SK-N-SH (cell line): Measurements from ENCODE around the gene PPM1F. TPM values are rescaled to one million over a fixed set of nuclear protein-coding genes. Genes with fewer than 3 reads are reported as not detected.
"Not testable (repeated sequence)": the region's sequence is repeated elsewhere in the genome, so short reads cannot be mapped to it uniquely, and the experiment has no call there.

Source experiments
- CTCF ChIA-PET: fragments of 300-600, 350-600 bp; formaldehyde crosslinking; extraction: SDS; loops from one replicate; lab custom pipeline; 2021; lab: Yijun Ruan, JAX
- POLR2A ChIA-PET: fragments of 350-600 bp; sonication (Branson Sonifier 250); formaldehyde crosslinking; extraction: SDS; loops from one replicate; lab custom pipeline; 2020; ENCODE audit warnings: antibody characterized with exemption, inconsistent platforms; lab: Yijun Ruan, JAX
- DNase-seq: peaks from one replicate; pipeline ENCODE4 v3.0.0; 2012
- H2AFZ ChIP-seq: fragments of 200-600 bp; sonication (generic); 2 replicates; pipeline ENCODE4 v1.8.1; 2016; ENCODE audit warnings: antibody characterized with exemption, mild to moderate bottlenecking, low read depth
- H3F3A ChIP-seq: fragments of 200-600 bp; sonication (generic); replicated peaks from 2 replicates; pipeline ENCODE3; 2016; ENCODE audit warnings: antibody characterized with exemption, mild to moderate bottlenecking; ENCODE audit not compliant: insufficient read depth
- H3K27ac ChIP-seq, 2 experiments: fragments of 200-500 bp in 1 of 2; fragments of 200-600 bp in 1 of 2; sonication (Bioruptor generic) in 1 of 2; sonication (generic), shearing (Covaris generic) in 1 of 2; 2 replicates each; pipeline versions ENCODE4 v1.5.1 to v1.6.1; 2014 to 2016; ENCODE audit warnings: low read depth in 2 of 2, inconsistent platforms in 1 of 2, low read length in 1 of 2, mild to moderate bottlenecking in 1 of 2, mixed read lengths in 1 of 2
- H3K27me3 ChIP-seq: fragments of 200-600 bp; sonication (generic), shearing (Covaris generic); 2 replicates; pipeline ENCODE4 v1.6.1; 2016; ENCODE audit warnings: mixed run types; ENCODE audit not compliant: insufficient read depth
- H3K36me3 ChIP-seq, 2 experiments: fragments of 200-500 bp in 1 of 2; fragments of 200-600 bp in 1 of 2; sonication (Bioruptor generic) in 1 of 2; sonication (generic) in 1 of 2; replicated peaks in 1 of 2; 2 replicates each; pipeline versions ENCODE3 to v1.5.1; 2014 to 2016; ENCODE audit warnings: low read length in 1 of 2, mild to moderate bottlenecking in 1 of 2; ENCODE audit not compliant: insufficient read depth in 2 of 2, control insufficient read depth in 1 of 2
- H3K4me1 ChIP-seq, 2 experiments: fragments of 200-500 bp in 1 of 2; fragments of 200-600 bp in 1 of 2; sonication (Bioruptor generic) in 1 of 2; sonication (generic), shearing (Covaris generic) in 1 of 2; 2 replicates each; pipeline versions ENCODE4 v1.5.1 to v1.6.1; 2014 to 2016; ENCODE audit warnings: low read depth in 1 of 2, low read length in 1 of 2, mixed run types in 1 of 2; ENCODE audit not compliant: insufficient read depth in 2 of 2, control insufficient read depth in 1 of 2
- H3K4me2 ChIP-seq: fragments of 200-600 bp; sonication (generic), shearing (Covaris generic); 2 replicates; pipeline ENCODE4 v1.6.1; 2017; ENCODE audit warnings: mixed run types
- H3K4me3 ChIP-seq, 2 experiments: fragments of 200-500 bp in 1 of 2; fragments of 200-600 bp in 1 of 2; sonication (Bioruptor generic) in 1 of 2; sonication (generic), shearing (Covaris generic) in 1 of 2; 2 replicates each; pipeline versions ENCODE4 v1.5.1 to v1.8.1; 2014 to 2016; ENCODE audit warnings: low read depth in 2 of 2, inconsistent platforms in 1 of 2, low read length in 1 of 2, mild to moderate bottlenecking in 1 of 2, mixed read lengths in 1 of 2, moderate library complexity in 1 of 2
- H3K79me2 ChIP-seq: fragments of 200-600 bp; sonication (generic); 2 replicates; pipeline ENCODE4 v1.8.1; 2017; ENCODE audit warnings: mild to moderate bottlenecking; ENCODE audit not compliant: insufficient read depth
- H3K9ac ChIP-seq: fragments of 200-600 bp; sonication (generic); 2 replicates; pipeline ENCODE4 v1.6.1; 2017; ENCODE audit warnings: mixed run types
- H3K9me2 ChIP-seq: fragments of 200-600 bp; sonication (generic); 2 replicates; pipeline ENCODE4 v1.6.1; 2017; ENCODE audit warnings: mixed run types
- H3K9me3 ChIP-seq: fragments of 200-600 bp; sonication (generic); 2 replicates; pipeline ENCODE4 v1.6.1; 2017; ENCODE audit warnings: mixed run types, mild to moderate bottlenecking, moderate library complexity
- H4K20me1 ChIP-seq: fragments of 200-600 bp; sonication (generic); 2 replicates; pipeline ENCODE4 v1.6.1; 2017; ENCODE audit warnings: mild to moderate bottlenecking, mixed run types; ENCODE audit not compliant: insufficient read depth
- IRF3 ChIP-seq: fragments of 150-350 bp; IDR thresholded peaks from 2 replicates; pipeline ENCODE4 v1.6.1; 2016; ENCODE audit warnings: mild to moderate bottlenecking, low read depth, low read length
- MXI1 ChIP-seq: IDR thresholded peaks from 2 replicates; pipeline ENCODE4 v1.6.1; 2012; ENCODE audit warnings: mild to moderate bottlenecking, low read depth, low read length, improper control_type of control experiment
- YY1 ChIP-seq: IDR thresholded peaks from 2 replicates; pipeline ENCODE4 v1.4.0; 2012; ENCODE audit warnings: low read depth, mild to moderate bottlenecking
- WGBS: methylation state at CpG from one replicate; pipeline ENCODE4 v1.1.6; 2017; ENCODE audit warnings: low lambda C conversion rate; 5-methylcytosine and 5-hydroxymethylcytosine counted together
- polyA plus RNA-seq, 3 experiments: library from polyadenylated mRNA; depleted of rRNA; stranded (reverse); fragments of >200 nt; gene quantifications; 2 replicates each; pipeline ENCODE4 v1.2.3, GENCODE V29; 2012
- TF ChIP-seq, protein P1 (sequence below): IDR thresholded peaks from 2 replicates; pipeline ENCODE4 v1.6.1; 2012; ENCODE audit warnings: mild to moderate bottlenecking, low read depth, low read length, moderate library complexity
- TF ChIP-seq, protein P2 (sequence below): fragments of 200-600 bp; sonication (generic); IDR thresholded peaks from 2 replicates; pipeline ENCODE4 v1.6.1; 2017; ENCODE audit warnings: antibody characterized with exemption, mild to moderate bottlenecking, moderate library complexity

Gene PPM1F
- polyA plus RNA-seq, 1 of the 3 experiments (the other 2 are of a cell fraction) = 29.6 TPM

DNA sequence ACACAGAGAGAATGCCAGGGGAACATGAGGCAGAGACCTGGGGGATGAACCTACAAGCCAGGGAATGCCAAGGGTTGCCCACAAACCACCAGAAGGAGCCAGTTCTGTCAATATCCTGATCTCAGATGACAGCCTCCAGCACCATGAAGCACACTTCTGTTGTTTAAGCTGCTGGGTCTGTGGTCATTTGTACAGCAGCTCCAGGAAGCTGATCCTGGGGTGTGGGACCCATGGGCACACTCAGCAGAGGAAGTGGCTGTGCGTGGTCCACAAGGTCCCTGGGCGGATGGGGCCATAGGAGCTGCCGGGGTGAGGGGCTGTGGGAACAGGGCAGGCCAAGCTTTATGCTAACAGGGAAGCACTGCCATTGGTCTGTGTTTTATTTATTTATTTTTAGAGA is 12.1 kb downstream of the PPM1F start:
- Histone ChIP-seq H3K4me2 (no peak overlapping the region), H2AFZ (no peak overlapping the region), H3K4me3 (no peak overlapping the region), H3K9ac (no peak overlapping the region), H3K27me3 (no peaks in the 10 kb centered on the region), H3K9me2 (no peaks in the 10 kb centered on the region), H3K9me3 (no peaks in the 10 kb centered on the region), H3K36me3 (peaks cover 10 to 17% of the 10 kb centered on the region in 2 experiments), H3K79me2 (peaks cover 31% of the 10 kb centered on the region; the same call in 1 of the 2 replicates), H3K4me1 (peaks cover 23 to 49% of the 10 kb centered on the region in 2 experiments; a peak in 3 of 4 replicates), H4K20me1 (no peaks in the 10 kb centered on the region), H3F3A (peaks cover 33% of the 10 kb centered on the region), H3K27ac (no peak overlapping the region; a peak in 1 of 4 replicates)
- CTCF ChIA-PET = interaction anchor here (1.0 to 8.6 kb wide), 5 partner anchors 10 to 294 kb away, joined by 3 to 173 read pairs (median 90); partner anchors contain the start of gene PPM1F
- TF ChIP-seq YY1 (no peak), MXI1 (no peak), IRF3 (no peak)
- TF ChIP-seq, protein P1, sequence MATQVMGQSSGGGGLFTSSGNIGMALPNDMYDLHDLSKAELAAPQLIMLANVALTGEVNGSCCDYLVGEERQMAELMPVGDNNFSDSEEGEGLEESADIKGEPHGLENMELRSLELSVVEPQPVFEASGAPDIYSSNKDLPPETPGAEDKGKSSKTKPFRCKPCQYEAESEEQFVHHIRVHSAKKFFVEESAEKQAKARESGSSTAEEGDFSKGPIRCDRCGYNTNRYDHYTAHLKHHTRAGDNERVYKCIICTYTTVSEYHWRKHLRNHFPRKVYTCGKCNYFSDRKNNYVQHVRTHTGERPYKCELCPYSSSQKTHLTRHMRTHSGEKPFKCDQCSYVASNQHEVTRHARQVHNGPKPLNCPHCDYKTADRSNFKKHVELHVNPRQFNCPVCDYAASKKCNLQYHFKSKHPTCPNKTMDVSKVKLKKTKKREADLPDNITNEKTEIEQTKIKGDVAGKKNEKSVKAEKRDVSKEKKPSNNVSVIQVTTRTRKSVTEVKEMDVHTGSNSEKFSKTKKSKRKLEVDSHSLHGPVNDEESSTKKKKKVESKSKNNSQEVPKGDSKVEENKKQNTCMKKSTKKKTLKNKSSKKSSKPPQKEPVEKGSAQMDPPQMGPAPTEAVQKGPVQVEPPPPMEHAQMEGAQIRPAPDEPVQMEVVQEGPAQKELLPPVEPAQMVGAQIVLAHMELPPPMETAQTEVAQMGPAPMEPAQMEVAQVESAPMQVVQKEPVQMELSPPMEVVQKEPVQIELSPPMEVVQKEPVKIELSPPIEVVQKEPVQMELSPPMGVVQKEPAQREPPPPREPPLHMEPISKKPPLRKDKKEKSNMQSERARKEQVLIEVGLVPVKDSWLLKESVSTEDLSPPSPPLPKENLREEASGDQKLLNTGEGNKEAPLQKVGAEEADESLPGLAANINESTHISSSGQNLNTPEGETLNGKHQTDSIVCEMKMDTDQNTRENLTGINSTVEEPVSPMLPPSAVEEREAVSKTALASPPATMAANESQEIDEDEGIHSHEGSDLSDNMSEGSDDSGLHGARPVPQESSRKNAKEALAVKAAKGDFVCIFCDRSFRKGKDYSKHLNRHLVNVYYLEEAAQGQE = no peak
- TF ChIP-seq, protein P2, sequence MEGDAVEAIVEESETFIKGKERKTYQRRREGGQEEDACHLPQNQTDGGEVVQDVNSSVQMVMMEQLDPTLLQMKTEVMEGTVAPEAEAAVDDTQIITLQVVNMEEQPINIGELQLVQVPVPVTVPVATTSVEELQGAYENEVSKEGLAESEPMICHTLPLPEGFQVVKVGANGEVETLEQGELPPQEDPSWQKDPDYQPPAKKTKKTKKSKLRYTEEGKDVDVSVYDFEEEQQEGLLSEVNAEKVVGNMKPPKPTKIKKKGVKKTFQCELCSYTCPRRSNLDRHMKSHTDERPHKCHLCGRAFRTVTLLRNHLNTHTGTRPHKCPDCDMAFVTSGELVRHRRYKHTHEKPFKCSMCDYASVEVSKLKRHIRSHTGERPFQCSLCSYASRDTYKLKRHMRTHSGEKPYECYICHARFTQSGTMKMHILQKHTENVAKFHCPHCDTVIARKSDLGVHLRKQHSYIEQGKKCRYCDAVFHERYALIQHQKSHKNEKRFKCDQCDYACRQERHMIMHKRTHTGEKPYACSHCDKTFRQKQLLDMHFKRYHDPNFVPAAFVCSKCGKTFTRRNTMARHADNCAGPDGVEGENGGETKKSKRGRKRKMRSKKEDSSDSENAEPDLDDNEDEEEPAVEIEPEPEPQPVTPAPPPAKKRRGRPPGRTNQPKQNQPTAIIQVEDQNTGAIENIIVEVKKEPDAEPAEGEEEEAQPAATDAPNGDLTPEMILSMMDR = no peak
- DNase-seq = no peak
- 88% methylated on average over 3 of the region's 3 CpGs for WGBS
- POLR2A ChIA-PET = interaction anchor here (0.8 kb wide), 1 partner anchor 12 kb away, joined by 4 read pairs; the partner anchor contains the start of gene PPM1F

DNA sequence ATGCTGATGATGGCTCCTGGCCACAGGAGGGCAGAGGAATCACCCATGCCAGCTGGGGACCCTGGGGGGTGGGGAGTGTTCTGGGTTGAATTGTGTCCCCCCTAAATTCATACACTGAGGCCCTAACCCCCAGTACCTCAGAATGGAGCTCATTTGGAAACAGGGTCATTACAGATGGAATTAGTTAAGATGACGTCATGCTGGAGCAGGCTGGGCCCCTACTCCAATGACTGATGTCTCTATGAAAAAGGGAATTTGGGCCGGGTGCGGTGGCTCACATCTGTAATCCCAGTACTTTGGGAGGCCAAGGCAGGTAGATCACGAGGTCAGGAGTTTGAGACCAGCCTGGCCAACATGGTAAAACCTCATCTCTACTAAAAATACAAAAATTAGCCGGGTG is 12.7 kb downstream of the PPM1F start:
- not testable (repeated sequence) for H3K9me3 ChIP-seq, H3K27me3 ChIP-seq, H2AFZ ChIP-seq, H3K4me2 ChIP-seq, DNase-seq, H3K4me3 ChIP-seq, H3K9ac ChIP-seq, H3K9me2 ChIP-seq, H4K20me1 ChIP-seq, H3K27ac ChIP-seq
- ChIA-PET POLR2A (interaction anchor here (0.8 kb wide), 1 partner anchor 12 kb away, joined by 4 read pairs; the partner anchor contains the start of gene PPM1F), CTCF (interaction anchor here (0.6 to 8.6 kb wide), 9 partner anchors 10 to 293 kb away, joined by 3 to 173 read pairs (median 15); partner anchors contain the start of gene PPM1F)
- H3K36me3 ChIP-seq = peaks cover 11 to 16% of the 10 kb centered on the region in 2 experiments
- H3F3A ChIP-seq = peaks cover 33% of the 10 kb centered on the region
- peaks cover 23 to 49% of the 10 kb centered on the region in 2 experiments; a peak in 3 of 4 replicates for H3K4me1 ChIP-seq
- peaks cover 37% of the 10 kb centered on the region; the same call in 1 of the 2 replicates for H3K79me2 ChIP-seq
- WGBS = 93% methylated on average over 5 of the region's 5 CpGs
